ENCODE data around the gene WWP2. TPM values are rescaled to one million over a fixed set of nuclear protein-coding genes. Genes with fewer than 3 reads are reported as not detected.
"Not testable (repeated sequence)": the region's sequence is repeated elsewhere in the genome, so short reads cannot be mapped to it uniquely, and the experiment has no call there.

Gene WWP2
- total RNA-seq, 1 experiment from 2014 or later: 27.4 TPM

DNA sequence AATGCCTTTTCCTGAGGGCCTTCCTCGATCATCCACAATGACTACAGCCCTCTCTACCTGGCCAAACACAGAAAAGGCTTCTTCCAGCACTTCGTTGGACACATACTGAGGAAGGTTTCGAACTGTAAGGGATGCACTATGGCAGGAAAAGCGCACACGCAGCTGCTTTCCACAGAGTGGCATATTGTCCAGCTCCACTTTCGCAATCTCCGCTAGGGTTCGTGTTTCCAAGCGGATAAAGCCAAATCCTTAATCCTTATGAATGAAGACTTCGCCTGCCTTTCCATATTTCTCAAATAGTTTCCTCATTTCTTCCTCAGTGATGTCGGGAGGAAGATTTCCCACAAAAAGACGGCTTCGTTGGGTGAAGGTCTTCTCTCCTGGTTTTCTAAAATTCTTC lies 4.8 kb upstream of the WWP2 start:
- not testable (repeated sequence) for H3K27ac ChIP-seq; DNase-seq (ENCODE audit: low read depth in 1 of 2, low spot score in 2 of 2); H3K27me3 ChIP-seq (replicated peaks); H3K9me3 ChIP-seq (replicated peaks); H3K4me3 ChIP-seq
- Histone ChIP-seq H3K36me3 (peaks cover 20% of the 10 kb centered on the region), H3K4me1 (replicated peaks) (peaks cover 16% of the 10 kb centered on the region)

DNA sequence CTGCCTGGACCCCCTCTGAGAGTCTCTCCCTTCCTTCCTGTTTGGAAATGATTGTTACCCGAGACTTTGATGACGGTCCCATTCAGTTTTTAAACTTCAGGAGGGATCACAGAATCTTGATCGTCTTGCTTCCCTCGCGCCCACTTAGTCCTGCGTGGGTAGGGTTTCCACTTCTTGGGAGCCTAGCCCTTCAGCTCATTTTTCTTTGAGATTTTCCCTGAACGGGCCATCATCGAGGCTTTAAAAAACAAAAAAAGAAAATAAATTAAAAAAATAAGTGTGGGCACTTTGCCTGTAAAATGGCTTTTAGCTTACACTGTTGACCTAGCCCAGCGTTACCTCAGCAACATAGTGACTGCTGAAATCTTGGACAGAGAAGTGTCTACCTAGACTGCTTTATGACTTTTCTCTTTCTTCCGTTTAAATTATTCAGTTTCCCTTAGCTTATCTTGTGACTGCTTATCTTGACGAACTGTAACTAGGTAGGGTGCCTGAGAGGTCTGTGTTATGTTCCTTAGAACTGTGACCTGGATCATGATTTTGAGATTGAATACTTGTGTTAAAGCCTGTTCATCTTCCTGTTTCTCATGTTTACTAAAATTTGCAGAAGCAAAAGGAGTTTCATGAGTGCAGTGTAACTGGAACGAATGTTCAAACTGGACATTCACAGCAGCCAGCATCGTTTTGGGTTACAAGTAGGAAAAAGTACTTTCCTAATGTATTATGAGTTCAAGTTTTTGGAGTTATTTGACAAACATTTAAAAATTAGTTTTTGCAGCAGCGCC lies 874 bp downstream of the WWP2 start:
- Histone ChIP-seq H3K27me3 (replicated peaks) (no peaks in the 10 kb centered on the region), H3K36me3 (no peaks in the 10 kb centered on the region; the same call in 1 of the 2 replicates), H3K4me3 (peak overlapping the region; percentile 80), H3K4me1 (replicated peaks) (peaks cover 14% of the 10 kb centered on the region), H3K27ac (peak overlapping the region; percentile 55; the same call in 1 of the 2 replicates), H3K9me3 (replicated peaks) (no peaks in the 10 kb centered on the region)
- DNase-seq (ENCODE audit: low read depth in 1 of 2, low spot score in 2 of 2): no peak

DNA sequence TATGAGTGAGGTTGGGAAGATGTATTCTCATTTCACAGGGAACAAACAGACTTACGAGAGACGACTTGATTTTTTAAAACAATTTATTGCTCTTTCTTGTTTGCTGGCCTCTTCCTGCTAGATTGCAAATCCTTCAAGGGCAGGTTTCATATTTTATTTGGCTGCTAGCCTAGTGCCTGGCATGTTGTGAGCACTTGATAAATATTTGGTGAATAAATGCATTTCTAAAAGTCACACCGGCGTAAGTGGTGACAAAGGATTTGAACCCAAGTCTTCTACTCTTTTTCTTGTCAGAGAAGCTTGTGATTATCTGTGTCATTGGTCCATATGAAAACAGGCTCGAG lies 1.4 kb downstream of the WWP2 start:
- Histone ChIP-seq H3K4me3 (no peak overlapping the region), H3K27ac (peak overlapping the region; percentile 55; the same call in 1 of the 2 replicates), H3K9me3 (replicated peaks) (no peaks in the 10 kb centered on the region), H3K27me3 (replicated peaks) (no peaks in the 10 kb centered on the region), H3K4me1 (replicated peaks) (peaks cover 14% of the 10 kb centered on the region), H3K36me3 (no peaks in the 10 kb centered on the region; the same call in 1 of the 2 replicates)
- no peak for DNase-seq (ENCODE audit: low read depth in 1 of 2, low spot score in 2 of 2)

DNA sequence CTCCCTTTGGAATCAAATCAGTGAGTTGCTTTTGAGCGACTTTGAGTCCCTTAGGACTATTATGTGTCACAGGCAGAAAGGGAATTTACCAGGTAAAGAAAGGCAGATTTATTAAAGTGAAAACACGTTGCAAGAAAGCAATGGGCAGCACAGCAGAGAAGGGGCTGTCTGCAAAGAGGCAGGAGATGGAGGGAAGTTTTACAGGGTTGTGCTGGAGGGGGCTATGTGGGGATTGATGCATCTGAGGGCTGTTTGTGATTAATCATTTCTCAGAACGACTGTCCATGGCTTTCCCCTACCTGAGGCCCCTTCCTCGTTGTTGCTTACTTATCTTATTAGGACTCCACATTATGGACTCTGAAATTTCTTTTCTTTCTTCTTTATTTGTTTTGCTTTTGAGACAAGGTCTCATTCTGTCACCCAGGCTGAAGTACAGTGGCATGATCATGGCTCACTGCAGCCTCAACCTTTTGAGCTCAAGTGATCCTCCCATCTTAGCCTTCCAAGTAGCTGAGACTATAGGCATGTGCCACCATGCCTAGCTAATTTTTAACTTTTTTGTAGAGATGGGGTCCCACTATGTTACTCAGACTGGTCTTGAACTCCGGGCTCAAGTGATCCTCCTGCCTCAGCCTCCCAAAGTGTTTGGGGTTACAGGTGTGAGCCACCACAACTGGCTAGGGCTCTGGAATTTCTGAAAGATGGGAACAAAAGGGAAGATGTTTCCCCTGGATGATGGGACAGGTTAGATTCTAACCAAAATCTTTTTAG lies 5.5 kb downstream of the WWP2 start:
- Histone ChIP-seq H3K4me1 (replicated peaks) (peaks cover 18% of the 10 kb centered on the region), H3K27me3 (replicated peaks) (no peaks in the 10 kb centered on the region), H3K9me3 (replicated peaks) (no peaks in the 10 kb centered on the region), H3K36me3 (no peaks in the 10 kb centered on the region), H3K4me3 (no peak overlapping the region), H3K27ac (no peak overlapping the region)
- no peak for DNase-seq (ENCODE audit: low read depth in 1 of 2, low spot score in 2 of 2)

DNA sequence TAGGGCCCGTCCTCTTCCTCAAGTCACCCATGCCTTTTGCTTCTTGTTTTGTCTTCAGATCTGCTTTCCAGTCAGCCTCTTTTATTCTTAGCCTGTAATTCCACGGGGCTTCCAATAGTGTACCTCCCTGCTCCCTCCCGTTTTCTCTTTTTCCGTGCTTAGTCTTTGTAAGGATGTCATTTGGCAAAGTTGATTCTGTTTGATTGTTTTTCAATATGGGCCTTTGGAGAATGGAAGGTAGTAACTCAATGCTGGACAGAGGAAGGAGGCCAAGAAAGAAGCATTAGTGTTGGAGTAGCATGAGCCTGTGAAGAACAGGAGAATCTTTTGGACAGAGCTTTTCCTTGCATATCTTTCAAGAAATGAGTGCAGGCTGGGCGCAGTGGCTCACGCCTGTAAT lies 6.5 kb downstream of the WWP2 start:
- Histone ChIP-seq H3K27ac (no peak overlapping the region), H3K9me3 (replicated peaks) (no peaks in the 10 kb centered on the region), H3K36me3 (no peaks in the 10 kb centered on the region), H3K27me3 (replicated peaks) (no peaks in the 10 kb centered on the region), H3K4me3 (no peak overlapping the region), H3K4me1 (replicated peaks) (peaks cover 19% of the 10 kb centered on the region)
- DNase-seq (ENCODE audit: low read depth in 1 of 2, low spot score in 2 of 2): no peak

DNA sequence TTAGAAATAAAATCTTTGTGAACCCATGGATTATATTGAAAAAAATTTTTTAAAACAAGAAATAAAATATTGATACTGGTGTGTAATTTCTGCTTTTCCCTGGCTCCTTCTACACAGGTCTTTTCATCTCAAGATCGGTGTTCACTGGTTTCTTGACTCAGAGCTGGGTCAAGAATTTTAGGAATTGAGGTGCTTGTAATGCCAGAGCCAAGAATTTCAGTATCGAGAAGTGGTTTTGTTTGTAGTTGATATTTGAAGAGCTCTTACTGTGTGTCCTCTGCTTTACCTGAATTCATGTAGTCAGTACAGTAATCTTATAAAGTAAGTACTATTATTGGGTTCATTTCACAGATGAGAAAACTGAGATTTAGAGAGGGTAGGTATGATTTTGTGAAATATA lies 7.3 kb downstream of the WWP2 start:
- no peak overlapping the region for H3K4me3 ChIP-seq
- H3K4me1 ChIP-seq (replicated peaks): peaks cover 18% of the 10 kb centered on the region
- H3K9me3 ChIP-seq (replicated peaks): no peaks in the 10 kb centered on the region
- DNase-seq (ENCODE audit: low read depth in 1 of 2, low spot score in 2 of 2): no peak
- H3K27ac ChIP-seq: no peak overlapping the region
- no peaks in the 10 kb centered on the region for H3K36me3 ChIP-seq
- H3K27me3 ChIP-seq (replicated peaks): no peaks in the 10 kb centered on the region

DNA sequence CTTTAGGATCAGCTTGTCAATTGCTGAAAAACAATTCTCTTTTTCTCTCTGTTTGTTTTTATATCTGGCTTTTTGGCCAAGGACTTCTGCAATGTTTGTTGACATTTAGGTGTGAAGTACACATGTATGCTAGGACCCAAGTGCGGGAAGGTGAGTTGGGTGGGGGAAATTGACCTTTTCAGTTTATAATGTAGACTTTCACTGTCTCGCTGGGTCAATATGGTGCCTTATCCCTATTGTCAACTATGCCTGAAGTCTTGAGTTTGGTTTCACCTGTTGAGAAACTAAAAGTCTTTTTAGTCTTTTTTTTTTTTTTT lies 9.5 kb downstream of the WWP2 start:
- Histone ChIP-seq H3K4me3 (no peak overlapping the region), H3K27me3 (replicated peaks) (no peaks in the 10 kb centered on the region), H3K4me1 (replicated peaks) (peaks cover 18% of the 10 kb centered on the region), H3K9me3 (replicated peaks) (0 out of 2 replicates have a peak, but pooled peaks cover 3% of the 10 kb centered on the region), H3K27ac (no peak overlapping the region), H3K36me3 (no peaks in the 10 kb centered on the region)
- no peak for DNase-seq (ENCODE audit: low read depth in 1 of 2, low spot score in 2 of 2)

DNA sequence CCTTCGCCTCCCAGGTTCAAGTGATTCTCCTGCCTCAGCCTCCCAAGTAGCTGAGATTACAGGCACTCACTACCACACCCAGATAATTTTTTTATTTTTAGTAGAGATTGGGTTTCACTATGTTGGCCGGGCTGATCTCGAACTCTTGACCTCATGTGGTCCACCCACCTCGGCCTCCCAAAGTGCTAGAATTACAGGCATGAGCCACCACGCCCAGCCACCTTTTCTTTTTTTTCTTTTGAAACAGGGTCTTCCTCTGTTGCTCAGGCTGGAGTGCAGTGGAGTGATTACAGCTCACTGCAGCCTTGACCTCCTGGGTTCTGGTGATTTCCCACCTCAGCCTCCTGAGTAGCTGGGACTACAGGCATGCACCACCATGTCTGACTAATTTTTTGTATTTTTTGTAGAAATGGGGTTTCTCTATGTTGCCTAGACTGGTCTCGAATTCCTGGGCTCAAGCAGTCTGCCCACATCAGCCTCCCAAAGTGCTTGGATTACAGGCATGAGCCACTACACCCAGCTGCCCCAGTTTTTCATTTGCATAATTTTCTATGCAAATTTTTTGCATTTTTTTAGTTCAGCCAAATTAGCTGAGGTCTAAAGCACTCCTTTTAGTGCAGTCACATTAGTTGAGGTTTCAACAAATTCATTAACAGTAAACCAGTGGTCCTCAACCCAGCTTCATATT lies 11.3 kb downstream of the WWP2 start:
- H3K4me3 ChIP-seq: peak overlapping the region; percentile 12; the same call in 1 of the 2 replicates
- no peaks in the 10 kb centered on the region for H3K27me3 ChIP-seq (replicated peaks)
- H3K4me1 ChIP-seq (replicated peaks): peaks cover 18% of the 10 kb centered on the region
- DNase-seq (ENCODE audit: low read depth in 1 of 2, low spot score in 2 of 2): no peak
- 0 out of 2 replicates have a peak, but pooled peaks cover 3% of the 10 kb centered on the region for H3K9me3 ChIP-seq (replicated peaks)
- H3K27ac ChIP-seq: peak overlapping the region; percentile 23; the same call in 1 of the 2 replicates
- H3K36me3 ChIP-seq: no peaks in the 10 kb centered on the region

DNA sequence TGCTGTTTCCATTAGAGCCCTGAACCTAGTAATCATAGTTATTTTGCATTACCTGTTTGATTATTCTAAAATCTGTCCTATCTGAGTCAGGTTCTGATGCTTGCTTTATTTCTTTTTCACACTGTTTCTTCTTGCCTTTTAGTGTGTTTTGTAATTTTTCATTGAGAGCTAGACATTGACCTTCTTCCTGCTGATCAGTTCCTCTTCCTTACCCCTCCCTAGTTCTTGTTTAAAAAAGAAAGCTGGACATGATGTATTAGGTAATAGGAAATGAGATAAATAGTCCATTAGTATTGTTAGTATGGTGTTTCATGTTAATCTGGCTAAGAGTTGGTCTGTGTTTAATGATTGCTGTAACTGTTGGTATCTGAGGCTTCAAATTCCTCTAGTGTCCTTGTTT lies 13.4 kb downstream of the WWP2 start:
- Histone ChIP-seq H3K27ac (no peak overlapping the region), H3K36me3 (no peaks in the 10 kb centered on the region), H3K9me3 (replicated peaks) (0 out of 2 replicates have a peak, but pooled peaks cover 3% of the 10 kb centered on the region), H3K27me3 (replicated peaks) (no peaks in the 10 kb centered on the region), H3K4me1 (replicated peaks) (peaks cover 18% of the 10 kb centered on the region), H3K4me3 (no peak overlapping the region)
- DNase-seq (ENCODE audit: low read depth in 1 of 2, low spot score in 2 of 2): no peak

DNA sequence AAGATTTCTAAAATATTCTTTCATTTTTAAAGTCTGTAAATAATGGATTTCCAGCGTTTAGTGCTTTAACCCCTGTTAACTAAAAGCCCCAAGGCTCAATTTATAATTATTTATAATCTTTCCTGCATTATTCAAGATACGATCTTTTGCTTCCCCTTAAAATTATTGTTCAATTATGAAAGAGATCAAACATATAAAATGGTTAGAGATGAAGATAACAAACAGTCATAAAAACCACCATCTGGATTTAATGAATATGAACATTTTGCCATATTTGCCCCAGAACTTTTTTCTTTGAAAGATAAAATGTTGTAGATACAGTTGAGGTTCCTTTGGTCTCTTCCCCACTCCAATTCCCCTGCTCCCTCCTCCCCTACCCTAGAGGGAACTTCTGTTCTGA lies 17.6 kb downstream of the WWP2 start:
- no peaks in the 10 kb centered on the region for H3K27me3 ChIP-seq (replicated peaks)
- no peak overlapping the region for H3K4me3 ChIP-seq
- no peaks in the 10 kb centered on the region for H3K36me3 ChIP-seq
- H3K4me1 ChIP-seq (replicated peaks): no peaks in the 10 kb centered on the region
- H3K9me3 ChIP-seq (replicated peaks): peaks cover 3% of the 10 kb centered on the region; the same call in 1 of the 2 replicates
- DNase-seq (ENCODE audit: low read depth in 1 of 2, low spot score in 2 of 2): no peak
- H3K27ac ChIP-seq: no peak overlapping the region

DNA sequence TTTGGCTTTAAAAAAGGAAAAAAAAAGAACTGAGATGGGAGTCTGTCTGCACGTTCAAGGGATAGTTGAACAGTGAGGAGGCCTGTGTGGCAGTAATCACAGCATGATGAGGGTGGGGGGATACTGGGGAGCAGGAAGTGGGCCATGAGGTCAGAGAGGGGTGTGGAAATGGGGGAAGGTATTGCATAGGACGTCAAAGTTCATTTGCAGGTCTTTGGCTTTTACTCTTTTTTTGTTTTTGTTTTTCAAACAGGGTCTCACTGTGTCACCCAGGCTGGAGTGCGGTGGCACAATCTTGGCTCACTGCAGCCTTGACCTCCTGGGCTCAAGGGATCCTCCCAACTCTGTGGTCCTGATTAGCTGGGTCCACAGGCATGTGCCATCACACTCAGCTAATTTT lies 19.0 kb downstream of the WWP2 start:
- peaks cover under 1% of the 10 kb centered on the region; the same call in 1 of the 2 replicates for H3K9me3 ChIP-seq (replicated peaks)
- no peaks in the 10 kb centered on the region for H3K4me1 ChIP-seq (replicated peaks)
- H3K27me3 ChIP-seq (replicated peaks): no peaks in the 10 kb centered on the region
- H3K4me3 ChIP-seq: no peak overlapping the region
- DNase-seq (ENCODE audit: low read depth in 1 of 2, low spot score in 2 of 2): no peak
- no peaks in the 10 kb centered on the region for H3K36me3 ChIP-seq
- H3K27ac ChIP-seq: no peak overlapping the region

DNA sequence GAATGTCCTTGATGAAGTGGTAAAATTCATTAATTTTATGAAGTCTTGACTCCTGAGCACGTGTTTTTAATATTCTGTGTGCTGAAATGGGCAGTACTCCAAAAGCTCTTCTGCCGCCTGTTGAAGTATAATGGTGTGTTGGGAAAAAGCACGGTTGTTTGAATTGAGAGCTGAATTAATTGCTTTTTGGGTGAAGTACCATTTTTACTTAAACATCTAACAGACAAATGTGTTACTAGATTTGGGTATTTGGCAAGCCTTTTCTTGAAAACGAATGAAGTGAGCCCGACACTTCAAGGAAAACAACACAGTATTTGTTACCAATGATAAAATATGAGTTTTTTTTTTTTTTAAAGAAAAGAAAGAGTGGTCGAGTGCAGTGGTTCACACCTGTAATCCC lies 22.5 kb downstream of the WWP2 start:
- Histone ChIP-seq H3K9me3 (replicated peaks) (no peaks in the 10 kb centered on the region; the same call in 1 of the 2 replicates), H3K27me3 (replicated peaks) (no peaks in the 10 kb centered on the region), H3K4me1 (replicated peaks) (no peaks in the 10 kb centered on the region), H3K27ac (no peak overlapping the region), H3K36me3 (peaks cover 12% of the 10 kb centered on the region), H3K4me3 (no peak overlapping the region)
- no peak for DNase-seq (ENCODE audit: low read depth in 1 of 2, low spot score in 2 of 2)

DNA sequence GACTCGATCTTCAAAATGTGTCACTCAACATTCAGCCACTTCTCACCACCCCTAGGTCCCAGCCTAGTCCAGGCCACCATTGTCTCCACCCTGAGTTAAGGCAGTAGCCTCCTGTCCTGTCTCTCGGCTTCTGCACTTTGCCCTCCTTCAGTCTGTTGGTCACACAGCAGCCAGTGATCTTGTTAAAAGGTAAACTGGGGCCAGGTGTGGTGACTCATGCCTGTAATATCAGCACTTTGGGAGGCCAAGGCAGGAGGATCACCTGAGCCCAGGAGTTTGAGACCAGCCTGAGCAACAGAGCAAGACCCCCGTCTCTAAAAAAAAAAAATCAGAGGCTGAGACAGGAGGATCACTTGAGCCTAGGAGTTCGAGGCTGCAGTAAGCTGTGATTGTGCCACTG lies 25.8 kb downstream of the WWP2 start:
- H3K27me3 ChIP-seq (replicated peaks): no peaks in the 10 kb centered on the region
- H3K27ac ChIP-seq: no peak overlapping the region
- H3K36me3 ChIP-seq: peaks cover 15% of the 10 kb centered on the region
- H3K4me1 ChIP-seq (replicated peaks): no peaks in the 10 kb centered on the region
- H3K9me3 ChIP-seq (replicated peaks): no peaks in the 10 kb centered on the region; the same call in 1 of the 2 replicates
- DNase-seq (ENCODE audit: low read depth in 1 of 2, low spot score in 2 of 2): no peak
- no peak overlapping the region for H3K4me3 ChIP-seq

DNA sequence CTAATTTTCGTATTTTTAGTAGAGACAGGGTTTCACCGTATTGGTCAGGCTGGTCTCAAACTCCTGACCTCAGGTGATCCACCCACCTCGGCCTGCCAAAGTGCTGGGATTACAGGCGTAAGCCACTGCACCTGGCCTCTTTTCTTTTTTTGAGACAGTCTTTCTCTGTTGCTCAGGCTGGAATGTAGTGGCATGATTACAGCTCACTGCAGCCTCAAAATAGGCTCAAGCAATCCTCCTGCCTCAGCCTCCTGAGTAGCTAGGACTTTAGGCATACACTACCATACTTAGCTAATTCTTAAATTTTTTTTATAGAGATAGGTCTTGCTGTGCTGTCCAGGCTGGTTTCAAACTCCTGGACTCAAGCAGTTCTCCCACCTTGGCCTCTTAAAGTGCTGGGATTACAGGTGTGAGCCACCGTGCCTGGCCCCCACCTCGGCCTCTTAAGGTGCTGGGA lies 29.3 kb downstream of the WWP2 start:
- not testable (repeated sequence) for DNase-seq (ENCODE audit: low read depth in 1 of 2, low spot score in 2 of 2); H3K27me3 ChIP-seq (replicated peaks); H3K4me3 ChIP-seq

More for the DNA sequence above, 29.3 kb downstream of the WWP2 start:
- H3K4me1 ChIP-seq (replicated peaks); H3K27ac ChIP-seq; H3K9me3 ChIP-seq (replicated peaks): not testable (repeated sequence)
- peaks cover 15% of the 10 kb centered on the region for H3K36me3 ChIP-seq

All from SJSA1 (cell line).